IMR-90 (cell line): ENCODE results near the gene ZBTB47. TPM values are rescaled to one million over a fixed set of nuclear protein-coding genes. Genes with fewer than 3 reads are reported as not detected.
A peak's percentile ranks its signal among the peaks of the same experiment; 100 is the strongest.

Experiments used
- ATAC-seq: fragments of 200-7000 bp; cut with Tn5 transposase; 2 replicates; pipeline ENCODE4 v1.9.1; 2020; ENCODE audit warnings: low read depth, mild to moderate bottlenecking, moderate library complexity
- BruUV-seq: library from RNA; stranded (reverse); fragments of 400-500 nt; replicated peaks from 2 replicates; lab custom pipeline; 2021; lab: Mats Ljungman, UMichigan
- CTCF ChIA-PET: fragments of 300-600 bp; formaldehyde crosslinking; extraction: SDS; loops from one replicate; lab custom pipeline; 2021; ENCODE audit warnings: antibody characterized with exemption; lab: Yijun Ruan, JAX
- POLR2A ChIA-PET: fragments of 300-600 bp; sonication (Branson Sonifier 250); formaldehyde crosslinking; loops from one replicate; lab custom pipeline; 2022; ENCODE audit warnings: antibody characterized with exemption; ENCODE audit not compliant: unreplicated experiment; lab: Charles Lee
- DNase-seq: peaks from one replicate; pipeline ENCODE4 v3.0.0; 2013
- H2AFZ ChIP-seq: replicated peaks from 2 replicates; pipeline ENCODE3; 2013; ENCODE audit warnings: low read length, mild to moderate bottlenecking; ENCODE audit not compliant: poor library complexity
- H2AK5ac ChIP-seq: 2 replicates; pipeline ENCODE4 v1.6.1; 2013; ENCODE audit warnings: low read depth, low read length, inconsistent platforms
- H2AK9ac ChIP-seq: replicated peaks from 2 replicates; pipeline ENCODE3; 2013; ENCODE audit warnings: mild to moderate bottlenecking, low read depth, low read length, moderate library complexity; ENCODE audit not compliant: poor library complexity
- H2BK120ac ChIP-seq: 2 replicates; pipeline ENCODE4 v1.6.1; 2013; ENCODE audit warnings: low read depth, low read length, inconsistent platforms
- H2BK15ac ChIP-seq: 3 replicates; pipeline ENCODE4 v1.6.1; 2013; ENCODE audit warnings: low read depth, low read length, inconsistent platforms
- H2BK20ac ChIP-seq: 2 replicates; pipeline ENCODE4 v1.6.1; 2013; ENCODE audit warnings: low read depth, mild to moderate bottlenecking, inconsistent platforms, low read length, moderate library complexity
- H2BK5ac ChIP-seq: 2 replicates; pipeline ENCODE4 v1.6.1; 2013; ENCODE audit warnings: mild to moderate bottlenecking, low read depth, low read length, inconsistent platforms; ENCODE audit not compliant: poor library complexity, severe bottlenecking
- H3K14ac ChIP-seq: replicated peaks from 2 replicates; pipeline ENCODE4 v1.6.1; 2013; ENCODE audit warnings: low read depth, low read length, inconsistent platforms
- H3K18ac ChIP-seq: 2 replicates; pipeline ENCODE4 v1.6.1; 2013; ENCODE audit warnings: low read depth, low read length, control low read depth
- H3K23ac ChIP-seq: 2 replicates; pipeline ENCODE4 v1.6.1; 2013; ENCODE audit warnings: low read depth, low read length, inconsistent platforms
- H3K27ac ChIP-seq: 2 replicates; pipeline ENCODE4 v1.5.1; 2013; ENCODE audit warnings: mild to moderate bottlenecking, control low read depth, low read length; ENCODE audit not compliant: insufficient read depth
- H3K27me3 ChIP-seq: 2 replicates; pipeline ENCODE4 v1.6.1; 2013; ENCODE audit warnings: low read length; ENCODE audit not compliant: control insufficient read depth, insufficient read depth
- H3K36me3 ChIP-seq: 2 replicates; pipeline ENCODE4 v1.6.1; 2013; ENCODE audit warnings: low read length, mixed read lengths; ENCODE audit not compliant: control insufficient read depth, insufficient read depth
- H3K4ac ChIP-seq: 2 replicates; pipeline ENCODE4 v1.6.1; 2013; ENCODE audit warnings: low read depth, low read length, inconsistent platforms
- H3K4me1 ChIP-seq: 2 replicates; pipeline ENCODE4 v1.6.1; 2013; ENCODE audit warnings: low read length, mixed read lengths; ENCODE audit not compliant: control insufficient read depth, insufficient read depth
- H3K4me2 ChIP-seq: 2 replicates; pipeline ENCODE4 v1.6.1; 2013; ENCODE audit warnings: low read depth, mild to moderate bottlenecking, control low read depth, low read length, moderate library complexity
- H3K4me3 ChIP-seq: 2 replicates; pipeline ENCODE4 v1.5.1; 2013; ENCODE audit warnings: low read depth, mild to moderate bottlenecking, control low read depth, low read length, moderate library complexity; ENCODE audit not compliant: insufficient read depth
- H3K56ac ChIP-seq: 2 replicates; pipeline ENCODE4 v1.6.1; 2013; ENCODE audit warnings: low read length, inconsistent platforms; ENCODE audit not compliant: insufficient read depth; ENCODE audit errors: extremely low read depth
- H3K79me1 ChIP-seq, 2 experiments: 2 replicates each; pipeline ENCODE4 v1.6.1; 2013; ENCODE audit warnings: low read length in 2 of 2, inconsistent platforms in 1 of 2, low read depth in 1 of 2
- H3K9ac ChIP-seq: 2 replicates; pipeline ENCODE4 v1.6.1; 2013; ENCODE audit warnings: low read depth, low read length, control low read depth
- H3K9me1 ChIP-seq: 2 replicates; pipeline ENCODE4 v1.6.1; 2013; ENCODE audit warnings: low read length, inconsistent platforms; ENCODE audit not compliant: insufficient read depth
- H3K9me3 ChIP-seq: 2 replicates; pipeline ENCODE4 v1.6.1; 2013; ENCODE audit warnings: low read length; ENCODE audit not compliant: control insufficient read depth, insufficient read depth
- H4K20me1 ChIP-seq: 2 replicates; pipeline ENCODE4 v1.6.1; 2013; ENCODE audit warnings: low read length, inconsistent platforms; ENCODE audit not compliant: insufficient read depth
- H4K5ac ChIP-seq: 2 replicates; pipeline ENCODE4 v1.6.1; 2013; ENCODE audit warnings: mild to moderate bottlenecking, low read depth, low read length, control low read depth
- H4K8ac ChIP-seq, 2 experiments: 2 replicates each; pipeline ENCODE4 v1.6.1; 2013; ENCODE audit warnings: low read depth in 2 of 2, low read length in 2 of 2, control low read depth in 1 of 2, inconsistent platforms in 1 of 2
- H4K91ac ChIP-seq: 2 replicates; pipeline ENCODE4 v1.6.1; 2013; ENCODE audit warnings: low read depth, low read length, inconsistent platforms; ENCODE audit not compliant: insufficient read depth
- BHLHE40 ChIP-seq: fragments of 150-350 bp; IDR thresholded peaks from 2 replicates; pipeline ENCODE4 v1.6.1; 2016; ENCODE audit warnings: mild to moderate bottlenecking, low read depth, low read length
- CEBPB ChIP-seq: IDR thresholded peaks from 2 replicates; pipeline ENCODE4 v1.6.1; 2012; ENCODE audit warnings: low read depth, low read length, improper control_type of control experiment
- CHD1 ChIP-seq: IDR thresholded peaks from 2 replicates; pipeline ENCODE4 v1.6.1; 2012; ENCODE audit warnings: low read depth, low read length, improper control_type of control experiment
- MXI1 ChIP-seq: IDR thresholded peaks from 2 replicates; pipeline ENCODE4 v1.6.1; 2012; ENCODE audit warnings: low read depth, mild to moderate bottlenecking, low read length, moderate library complexity, borderline replicate concordance
- NFE2L2 ChIP-seq: fragments of 150-350 bp; IDR thresholded peaks from 2 replicates; pipeline ENCODE4 v1.6.1; 2016; ENCODE audit warnings: low read depth, mild to moderate bottlenecking, low read length
- POLR2A ChIP-seq: IDR thresholded peaks from 2 replicates; pipeline ENCODE4 v1.6.1; 2012; ENCODE audit warnings: mild to moderate bottlenecking, low read depth, low read length
- RAD21 ChIP-seq: IDR thresholded peaks from 2 replicates; pipeline ENCODE4 v1.6.1; 2012; ENCODE audit warnings: low read length, improper control_type of control experiment
- dilution Hi-C: fragments of 300-500 bp; cut with HindIII; formaldehyde crosslinking; loops from one replicate; pipeline ENCODE4 v1.14.3; 2018; ENCODE audit warnings: low sequenced_read_pairs; ENCODE audit not compliant: unreplicated experiment
- in situ Hi-C: fragments of 300-500 bp; cut with MboI; formaldehyde crosslinking; loops from 3 replicates; pipeline ENCODE4 v1.14.3; 2019; ENCODE audit warnings: low sequenced_read_pairs, inconsistent platforms, mixed read lengths
- intact Hi-C: fragments of 100-400 bp; cut with micrococcal nuclease; formaldehyde crosslinking; loops from 2 replicates; pipeline ENCODE4 v1.10.0; 2022
- polyA plus RNA-seq, 3 experiments: library from polyadenylated mRNA; depleted of rRNA; stranded (reverse); fragments of >200 nt; gene quantifications; 2 replicates each; pipeline ENCODE4 v1.2.3, GENCODE V29; 2012; ENCODE audit warnings: low replicate concordance in 1 of 3
- total RNA-seq: library from RNA; depleted of rRNA; stranded (reverse); fragments of >200 nt; gene quantifications from 2 replicates; pipeline ENCODE4 v1.2.3, GENCODE V29; 2012
- TF ChIP-seq, protein P1 (sequence below): conservative IDR thresholded peaks from 2 replicates; pipeline ENCODE4 v1.5.1; 2012; ENCODE audit warnings: mild to moderate bottlenecking, low read depth, low read length, improper control_type of control experiment
- TF ChIP-seq, protein P2 (sequence below): fragments of 150-350 bp; IDR thresholded peaks from 2 replicates; pipeline ENCODE4 v1.6.1; 2017; ENCODE audit warnings: mild to moderate bottlenecking, antibody characterized with exemption, low read length, low read depth

The ZBTB47 gene
- total and polyA plus RNA-seq, 2 of the 4 experiments (the other 2 are of a cell fraction), result 10.9 to 16.8 TPM

DNA sequence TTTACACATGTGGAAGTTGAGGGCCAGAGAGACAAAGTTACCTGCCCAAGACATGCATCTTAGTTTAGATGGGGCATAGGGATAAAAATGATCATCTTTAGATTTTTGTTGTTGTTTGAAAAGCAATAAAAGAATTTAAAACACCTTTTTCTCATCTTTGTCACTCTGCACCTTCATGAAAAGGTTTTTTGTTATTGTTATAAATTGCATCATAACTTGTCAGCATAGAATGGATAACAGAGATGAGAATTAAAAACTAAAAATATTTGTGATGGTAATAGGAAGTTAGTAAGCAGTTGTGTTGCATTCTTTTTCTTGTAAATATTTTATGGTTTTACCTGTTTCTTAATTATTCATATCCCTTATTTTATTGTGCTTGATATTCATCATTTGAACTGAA, 13.4 kb upstream of the ZBTB47 start:
- dilution Hi-C loops, result no loop called here
- in situ Hi-C loops, result no loop called here
- Histone ChIP-seq H3K23ac (no peak overlapping the region), H2AK5ac (no peak overlapping the region), H3K9me1 (peaks cover 10% of the 10 kb centered on the region; the same call in 1 of the 2 replicates), H3K36me3 (peaks cover 58% of the 10 kb centered on the region), H3K27ac (no peak overlapping the region), H3K4me2 (no peak overlapping the region), H2BK15ac (no peak overlapping the region), H2AK9ac (no peak overlapping the region), H3K4me3 (no peak overlapping the region), H3K9ac (no peak overlapping the region), H2BK20ac (no peak overlapping the region), H4K5ac (no peak overlapping the region), H2BK5ac (no peak overlapping the region), H4K8ac (no peak overlapping the region), H3K79me1 (peaks cover 34 to 47% of the 10 kb centered on the region in 2 experiments), H3K27me3 (no peaks in the 10 kb centered on the region), H3K56ac (no peak overlapping the region), H3K4me1 (no peaks in the 10 kb centered on the region), H4K20me1 (peaks cover 13% of the 10 kb centered on the region; the same call in 1 of the 2 replicates), H2BK120ac (no peak overlapping the region), H3K14ac (no peak overlapping the region), H2AFZ (no peak overlapping the region), H4K91ac (no peak overlapping the region), H3K18ac (no peak overlapping the region), H3K4ac (no peak overlapping the region), H3K9me3 (no peaks in the 10 kb centered on the region)
- TF ChIP-seq BHLHE40, result no peak
- TF ChIP-seq CHD1, result no peak
- no peak for TF ChIP-seq NFE2L2
- no peak for TF ChIP-seq MXI1
- no peak for TF ChIP-seq POLR2A
- peak; percentile 8; the same call in 1 of the 2 replicates for TF ChIP-seq CEBPB
- TF ChIP-seq, protein P1, sequence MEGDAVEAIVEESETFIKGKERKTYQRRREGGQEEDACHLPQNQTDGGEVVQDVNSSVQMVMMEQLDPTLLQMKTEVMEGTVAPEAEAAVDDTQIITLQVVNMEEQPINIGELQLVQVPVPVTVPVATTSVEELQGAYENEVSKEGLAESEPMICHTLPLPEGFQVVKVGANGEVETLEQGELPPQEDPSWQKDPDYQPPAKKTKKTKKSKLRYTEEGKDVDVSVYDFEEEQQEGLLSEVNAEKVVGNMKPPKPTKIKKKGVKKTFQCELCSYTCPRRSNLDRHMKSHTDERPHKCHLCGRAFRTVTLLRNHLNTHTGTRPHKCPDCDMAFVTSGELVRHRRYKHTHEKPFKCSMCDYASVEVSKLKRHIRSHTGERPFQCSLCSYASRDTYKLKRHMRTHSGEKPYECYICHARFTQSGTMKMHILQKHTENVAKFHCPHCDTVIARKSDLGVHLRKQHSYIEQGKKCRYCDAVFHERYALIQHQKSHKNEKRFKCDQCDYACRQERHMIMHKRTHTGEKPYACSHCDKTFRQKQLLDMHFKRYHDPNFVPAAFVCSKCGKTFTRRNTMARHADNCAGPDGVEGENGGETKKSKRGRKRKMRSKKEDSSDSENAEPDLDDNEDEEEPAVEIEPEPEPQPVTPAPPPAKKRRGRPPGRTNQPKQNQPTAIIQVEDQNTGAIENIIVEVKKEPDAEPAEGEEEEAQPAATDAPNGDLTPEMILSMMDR, result no peak
- TF ChIP-seq RAD21, result no peak
- TF ChIP-seq, protein P2, sequence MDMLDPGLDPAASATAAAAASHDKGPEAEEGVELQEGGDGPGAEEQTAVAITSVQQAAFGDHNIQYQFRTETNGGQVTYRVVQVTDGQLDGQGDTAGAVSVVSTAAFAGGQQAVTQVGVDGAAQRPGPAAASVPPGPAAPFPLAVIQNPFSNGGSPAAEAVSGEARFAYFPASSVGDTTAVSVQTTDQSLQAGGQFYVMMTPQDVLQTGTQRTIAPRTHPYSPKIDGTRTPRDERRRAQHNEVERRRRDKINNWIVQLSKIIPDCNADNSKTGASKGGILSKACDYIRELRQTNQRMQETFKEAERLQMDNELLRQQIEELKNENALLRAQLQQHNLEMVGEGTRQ, result no peak
- POLR2A ChIA-PET, result no interaction called here
- intact Hi-C loops, result no loop called here
- CTCF ChIA-PET, result no interaction called here
- ATAC-seq, result no peak
- BruUV-seq, result no TSS peak
- DNase-seq, result no peak
